SK-N-MC (cell line): ENCODE results near the gene IZUMO4.

Source experiments
- EZH2 ChIP-seq: fragments of 200-600 bp; sonication (generic); IDR thresholded peaks from one replicate; pipeline ENCODE4 v1.6.1; 2017; ENCODE audit warnings: antibody characterized with exemption
- POLR2AphosphoS5 ChIP-seq: IDR thresholded peaks from 2 replicates; pipeline ENCODE4 v1.6.1; 2012; ENCODE audit warnings: mild to moderate bottlenecking, low read depth, low read length, borderline replicate concordance

GRCh38 chr19:2116507-2116906 is 19.8 kb downstream of the IZUMO4 start:
- TF ChIP-seq EZH2 (no peak), POLR2AphosphoS5 (no peak)
